Upper lobe of right lung (tissue), 1 donor: ENCODE measurements around the gene PARP8. TPM values are rescaled to one million over a fixed set of nuclear protein-coding genes. Genes with fewer than 3 reads are reported as not detected.

Experiments used
- ATAC-seq: fragments of 200-7000 bp; cut with Tn5 transposase; one replicate; pipeline ENCODE4 v1.9.1; 2020; ENCODE audit warnings: mild to moderate bottlenecking, moderate library complexity
- DNase-seq: peaks from one replicate; pipeline ENCODE4 v3.0.0-alpha.2; 2020
- H3K27ac ChIP-seq: fragments of 200-600 bp; one replicate; pipeline ENCODE4 v1.8.0; 2022
- H3K27me3 ChIP-seq: fragments of 200-600 bp; one replicate; pipeline ENCODE4 v1.8.0; 2022; ENCODE audit warnings: mild to moderate bottlenecking
- H3K36me3 ChIP-seq: fragments of 200-600 bp; one replicate; pipeline ENCODE4 v1.8.0; 2022
- H3K4me1 ChIP-seq: fragments of 200-600 bp; one replicate; pipeline ENCODE4 v1.8.0; 2022
- H3K4me3 ChIP-seq: fragments of 200-600 bp; one replicate; pipeline ENCODE4 v1.8.0; 2022; ENCODE audit warnings: mild to moderate bottlenecking
- H3K9me3 ChIP-seq: fragments of 200-600 bp; one replicate; pipeline ENCODE4 v1.8.0; 2022
- intact Hi-C: fragments of 100-400 bp; cut with DNase I; formaldehyde crosslinking; loops from one replicate; pipeline ENCODE4 v1.11.0; 2022
- total RNA-seq: library from RNA; stranded (reverse); fragmentation: NEBNext Ultra II Directional; extraction: Animal tissue kit (Norgen Biotek cat#: 25700); gene quantifications from one replicate; pipeline ENCODE4 v1.2.1, GENCODE V29; 2021
- TF ChIP-seq, protein P1 (sequence below): fragments of 200-600 bp; IDR thresholded peaks from one replicate; pipeline ENCODE4 v1.8.0; 2022; ENCODE audit warnings: antibody characterized with exemption
- donor health status: DM: no; HTN: yes; CAD: no; lungs with severe emphysema.

PARP8 gene
- total RNA-seq, 1 donor from 2014 or later, result 52.3 TPM

DNA sequence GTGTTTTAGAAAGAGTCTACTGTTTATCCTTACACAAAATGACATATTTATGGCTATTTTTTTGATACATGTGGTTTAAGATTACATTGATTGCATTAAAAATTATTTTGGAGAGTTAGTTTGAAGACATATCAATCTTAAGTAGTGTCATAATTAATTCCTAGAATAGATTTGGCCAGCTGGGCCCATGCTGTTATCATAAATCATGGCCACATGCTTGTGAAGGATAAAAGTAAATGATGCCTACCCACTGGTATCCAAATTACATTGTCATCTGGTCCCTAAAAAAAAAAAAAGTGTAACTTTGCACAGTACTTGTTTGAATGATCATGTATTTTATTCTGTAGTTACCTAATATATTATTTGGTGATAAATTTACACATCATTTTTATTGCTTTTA, 96.9 kb downstream of the PARP8 start:
- TF ChIP-seq, protein P1, sequence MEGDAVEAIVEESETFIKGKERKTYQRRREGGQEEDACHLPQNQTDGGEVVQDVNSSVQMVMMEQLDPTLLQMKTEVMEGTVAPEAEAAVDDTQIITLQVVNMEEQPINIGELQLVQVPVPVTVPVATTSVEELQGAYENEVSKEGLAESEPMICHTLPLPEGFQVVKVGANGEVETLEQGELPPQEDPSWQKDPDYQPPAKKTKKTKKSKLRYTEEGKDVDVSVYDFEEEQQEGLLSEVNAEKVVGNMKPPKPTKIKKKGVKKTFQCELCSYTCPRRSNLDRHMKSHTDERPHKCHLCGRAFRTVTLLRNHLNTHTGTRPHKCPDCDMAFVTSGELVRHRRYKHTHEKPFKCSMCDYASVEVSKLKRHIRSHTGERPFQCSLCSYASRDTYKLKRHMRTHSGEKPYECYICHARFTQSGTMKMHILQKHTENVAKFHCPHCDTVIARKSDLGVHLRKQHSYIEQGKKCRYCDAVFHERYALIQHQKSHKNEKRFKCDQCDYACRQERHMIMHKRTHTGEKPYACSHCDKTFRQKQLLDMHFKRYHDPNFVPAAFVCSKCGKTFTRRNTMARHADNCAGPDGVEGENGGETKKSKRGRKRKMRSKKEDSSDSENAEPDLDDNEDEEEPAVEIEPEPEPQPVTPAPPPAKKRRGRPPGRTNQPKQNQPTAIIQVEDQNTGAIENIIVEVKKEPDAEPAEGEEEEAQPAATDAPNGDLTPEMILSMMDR, result no peak
- no peak overlapping the region for H3K4me3 ChIP-seq
- no peak for ATAC-seq

DNA sequence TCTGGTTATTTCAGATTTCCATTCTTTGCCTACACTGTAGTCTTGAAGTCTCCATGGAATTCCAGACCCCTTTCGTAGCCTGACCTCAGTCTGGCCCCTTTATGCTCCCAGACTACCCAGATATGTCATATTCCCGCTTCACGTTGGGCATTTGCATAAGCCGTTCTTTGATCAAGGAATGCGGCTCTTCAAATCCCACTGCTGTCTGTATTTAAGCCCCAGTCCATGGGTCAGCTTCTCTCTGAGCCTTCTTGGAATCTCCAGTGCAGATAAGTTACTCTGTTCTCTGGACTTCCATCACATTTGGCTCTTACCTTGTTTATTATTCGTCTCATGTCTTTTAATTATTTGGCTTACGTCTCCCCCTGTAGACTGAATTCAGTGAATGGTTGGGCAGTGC, 97.4 kb downstream of the PARP8 start:
- Histone ChIP-seq H3K9me3 (no peaks in the 10 kb centered on the region), H3K4me3 (no peak overlapping the region), H3K27me3 (no peaks in the 10 kb centered on the region), H3K4me1 (peaks cover 8% of the 10 kb centered on the region), H3K27ac (no peak overlapping the region), H3K36me3 (peaks cover 21% of the 10 kb centered on the region)
- DNase-seq (no peak), ATAC-seq (no peak)
- TF ChIP-seq, protein P1, result no peak
- intact Hi-C loops, result no loop called here

More for the DNA sequence above, 96.9 kb downstream of the PARP8 start:
- no peak overlapping the region for H3K27ac ChIP-seq
- peaks cover 8% of the 10 kb centered on the region for H3K4me1 ChIP-seq
- peaks cover 21% of the 10 kb centered on the region for H3K36me3 ChIP-seq
- no peaks in the 10 kb centered on the region for H3K27me3 ChIP-seq
- intact Hi-C loops, result no loop called here
- DNase-seq, result no peak
- no peaks in the 10 kb centered on the region for H3K9me3 ChIP-seq

DNA sequence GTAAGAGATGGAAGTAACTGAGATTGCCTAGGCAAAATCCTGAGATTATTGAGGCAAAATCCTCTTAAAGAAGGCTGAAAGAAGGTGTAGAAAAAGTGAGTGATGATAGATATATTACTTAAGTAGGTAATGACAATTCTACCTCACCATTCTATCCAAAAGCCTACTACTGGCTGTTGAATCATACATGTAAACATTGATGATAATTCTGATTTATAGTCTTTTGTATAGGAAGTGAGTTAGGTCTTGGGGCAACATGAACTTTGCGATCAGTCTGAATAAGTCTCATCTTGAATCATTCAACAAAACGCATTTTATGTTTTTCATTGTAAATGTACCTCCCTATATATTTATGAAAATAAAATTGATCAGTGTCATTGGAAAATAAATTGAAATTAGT, 99.6 kb downstream of the PARP8 start:
- H3K4me1 ChIP-seq, result no peaks in the 10 kb centered on the region
- H3K9me3 ChIP-seq, result no peaks in the 10 kb centered on the region
- peaks cover 21% of the 10 kb centered on the region for H3K36me3 ChIP-seq
- no peak for ATAC-seq
- no peaks in the 10 kb centered on the region for H3K27me3 ChIP-seq
- TF ChIP-seq, protein P1, result no peak
- no peak for DNase-seq
- H3K4me3 ChIP-seq, result no peak overlapping the region
- no peak overlapping the region for H3K27ac ChIP-seq
- intact Hi-C loops, result no loop called here

DNA sequence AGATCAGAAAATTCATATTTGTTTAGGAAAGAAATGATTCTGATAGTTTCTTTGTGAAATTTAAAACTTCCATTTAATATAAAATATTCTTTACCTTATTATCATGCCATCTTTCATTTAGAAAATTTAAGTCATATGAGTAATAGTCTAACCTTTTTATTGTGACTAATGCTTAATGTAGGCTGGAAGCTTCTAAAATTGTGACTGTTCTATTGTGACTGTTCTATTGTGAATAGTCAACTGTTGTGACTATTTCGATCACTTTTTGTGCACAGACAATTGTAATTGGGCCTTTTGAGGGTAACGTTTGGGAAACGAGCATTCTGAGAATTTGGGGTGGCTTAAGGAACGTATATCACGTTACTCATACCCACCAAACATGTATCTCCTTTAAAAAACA, 100.0 kb downstream of the PARP8 start:
- ATAC-seq, result no peak
- Histone ChIP-seq H3K4me3 (no peak overlapping the region), H3K27me3 (no peaks in the 10 kb centered on the region), H3K27ac (no peak overlapping the region), H3K9me3 (no peaks in the 10 kb centered on the region), H3K36me3 (peaks cover 20% of the 10 kb centered on the region), H3K4me1 (no peaks in the 10 kb centered on the region)
- no peak for DNase-seq
- TF ChIP-seq, protein P1, result no peak
- intact Hi-C loops, result no loop called here

DNA sequence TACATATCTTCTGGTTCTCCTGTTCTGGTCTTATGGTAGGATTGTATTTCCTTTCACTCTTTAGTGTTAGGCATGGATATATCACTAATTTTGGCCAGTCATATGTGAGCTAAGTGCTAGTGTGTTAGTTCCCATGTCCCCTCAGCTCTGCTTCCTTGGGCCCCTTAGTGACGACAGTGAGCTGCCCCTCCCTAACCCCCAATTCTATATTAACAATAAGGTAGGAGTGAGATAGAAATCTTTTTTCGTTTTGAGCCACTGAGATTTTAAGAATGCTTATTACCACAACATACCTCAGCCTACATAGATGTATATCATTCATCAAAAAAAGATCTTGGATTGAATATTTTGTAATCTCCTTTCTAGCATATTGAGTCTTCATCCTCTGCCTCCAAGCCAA, 100.5 kb downstream of the PARP8 start:
- no peaks in the 10 kb centered on the region for H3K4me1 ChIP-seq
- no peak overlapping the region for H3K4me3 ChIP-seq
- ATAC-seq (no peak), DNase-seq (no peak)
- H3K27me3 ChIP-seq, result no peaks in the 10 kb centered on the region
- TF ChIP-seq, protein P1, result no peak
- H3K36me3 ChIP-seq, result peaks cover 15% of the 10 kb centered on the region
- intact Hi-C loops, result no loop called here
- H3K9me3 ChIP-seq, result no peaks in the 10 kb centered on the region
- no peak overlapping the region for H3K27ac ChIP-seq

DNA sequence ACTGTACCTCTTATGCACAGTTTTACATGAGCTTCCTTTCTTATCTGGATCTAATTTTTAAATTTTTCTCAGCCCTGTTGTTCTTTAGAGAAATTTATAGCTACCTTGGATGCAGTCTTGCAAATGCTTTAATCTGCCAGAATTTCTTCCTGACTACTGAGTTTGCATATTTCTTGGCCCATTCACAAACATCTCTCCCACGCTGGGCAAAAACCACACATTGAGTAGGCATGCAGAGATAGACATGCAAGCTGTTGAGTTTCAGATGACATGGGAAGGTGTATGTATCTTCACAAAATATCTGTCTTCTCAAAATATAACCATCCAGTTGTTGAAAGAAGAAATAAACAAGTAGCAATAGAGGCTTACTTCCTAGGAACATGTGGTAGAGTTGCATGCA, 101.2 kb downstream of the PARP8 start:
- ATAC-seq, result no peak
- Histone ChIP-seq H3K27me3 (no peaks in the 10 kb centered on the region), H3K36me3 (peaks cover 12% of the 10 kb centered on the region), H3K9me3 (no peaks in the 10 kb centered on the region), H3K27ac (no peak overlapping the region), H3K4me1 (no peaks in the 10 kb centered on the region), H3K4me3 (no peak overlapping the region)
- intact Hi-C loops, result no loop called here
- no peak for DNase-seq
- TF ChIP-seq, protein P1, result no peak
